Panc1 (cell line): ENCODE data around the gene SSH2. TPM values are rescaled to one million over a fixed set of nuclear protein-coding genes. Genes with fewer than 3 reads are reported as not detected.

Experiments used
- ATAC-seq: fragments of 200-7000 bp; cut with Tn5 transposase; 2 replicates; pipeline ENCODE4 v1.9.1; 2020; ENCODE audit warnings: mild to moderate bottlenecking, moderate library complexity
- BruUV-seq: library from RNA; stranded (reverse); fragments of 400-500 nt; replicated peaks from 2 replicates; lab custom pipeline; 2021; lab: Mats Ljungman, UMichigan
- CTCF ChIA-PET: fragments of 300-600 bp; sonication (Branson Sonifier 250); formaldehyde crosslinking; loops from one replicate; lab custom pipeline; 2022; ENCODE audit warnings: antibody characterized with exemption; lab: Charles Lee
- POLR2A ChIA-PET: fragments of 300-600 bp; sonication (Branson Sonifier 250); formaldehyde crosslinking; loops from one replicate; lab custom pipeline; 2022; ENCODE audit warnings: antibody characterized with exemption; lab: Charles Lee
- DNase-seq: peaks from one replicate; pipeline ENCODE4 v3.0.0-alpha.2; 2010; ENCODE audit warnings: low read depth, low spot score
- H3K27ac ChIP-seq: 2 replicates; pipeline ENCODE4 v1.5.1; 2011; ENCODE audit warnings: mild to moderate bottlenecking, low read length, inconsistent platforms
- H3K27me3 ChIP-seq: fragments of 200-500 bp; sonication (Bioruptor generic); 2 replicates; pipeline ENCODE4 v1.6.0; 2014; ENCODE audit warnings: low read length, inconsistent platforms; ENCODE audit not compliant: control insufficient read depth, insufficient read depth
- H3K36me3 ChIP-seq: fragments of 200-500 bp; sonication (Bioruptor generic); 2 replicates; pipeline ENCODE4 v1.5.1; 2014; ENCODE audit warnings: inconsistent platforms, mild to moderate bottlenecking, low read length, moderate library complexity; ENCODE audit not compliant: control insufficient read depth, insufficient read depth
- H3K4me1 ChIP-seq: 2 replicates; pipeline ENCODE4 v1.5.1; 2011; ENCODE audit warnings: inconsistent platforms, mild to moderate bottlenecking, low read length, moderate library complexity; ENCODE audit not compliant: control insufficient read depth, insufficient read depth
- H3K4me3 ChIP-seq, 2 experiments: 2 replicates each; pipeline ENCODE4 v1.5.1; 2011 to 2012; ENCODE audit warnings: low read depth in 2 of 2, low read length in 2 of 2, mild to moderate bottlenecking in 2 of 2, inconsistent platforms in 1 of 2, moderate library complexity in 1 of 2
- H3K9me3 ChIP-seq: fragments of 200-500 bp; sonication (Bioruptor generic); 2 replicates; pipeline ENCODE4 v1.5.1; 2014; ENCODE audit warnings: low read depth, mild to moderate bottlenecking, inconsistent platforms, low read length, moderate library complexity; ENCODE audit not compliant: control insufficient read depth, insufficient read depth
- CTCF ChIP-seq: fragments of 450-650 bp; IDR thresholded peaks from 2 replicates; pipeline ENCODE4 v1.5.1; 2017; ENCODE audit warnings: mild to moderate bottlenecking
- POLR2AphosphoS5 ChIP-seq: IDR thresholded peaks from 2 replicates; pipeline ENCODE4 v1.6.1; 2012; ENCODE audit warnings: mild to moderate bottlenecking, low read depth, low read length, moderate library complexity
- SIN3A ChIP-seq: IDR thresholded peaks from 2 replicates; pipeline ENCODE4 v1.6.1; 2012; ENCODE audit warnings: low read depth, mild to moderate bottlenecking, low read length, moderate library complexity, borderline replicate concordance; ENCODE audit not compliant: insufficient read depth
- TCF7L2 ChIP-seq: IDR thresholded peaks from 2 replicates; pipeline ENCODE4 v1.6.1; 2011; ENCODE audit warnings: mild to moderate bottlenecking, low read depth, low read length, inconsistent platforms
- in situ Hi-C: cut with HindIII; loops from 2 replicates; pipeline ENCODE4 v1.10.0; 2016; ENCODE audit warnings: low sequenced_read_pairs, low pct_unique_long_range_greater_than_20kb
- intact Hi-C: fragments of 100-400 bp; cut with micrococcal nuclease; formaldehyde crosslinking; loops from one replicate; pipeline ENCODE4 v1.10.0; 2022; ENCODE audit not compliant: unreplicated experiment
- total RNA-seq: library from RNA; stranded (reverse); gene quantifications from one replicate; pipeline ENCODE4 v1.2.1, GENCODE V29; 2021; ENCODE audit not compliant: unreplicated experiment
- TF ChIP-seq, protein P1 (sequence below), 2 experiments: IDR thresholded peaks; 2 replicates each; pipeline ENCODE4 v1.6.1; 2011 to 2012; ENCODE audit warnings: low read depth in 2 of 2, control low read depth in 1 of 2, low read length in 1 of 2, mild to moderate bottlenecking in 1 of 2, moderate library complexity in 1 of 2; ENCODE audit not compliant: insufficient read depth in 1 of 2

Gene SSH2
- total RNA-seq, 1 experiment from 2014 or later, result 30.6 TPM

DNA sequence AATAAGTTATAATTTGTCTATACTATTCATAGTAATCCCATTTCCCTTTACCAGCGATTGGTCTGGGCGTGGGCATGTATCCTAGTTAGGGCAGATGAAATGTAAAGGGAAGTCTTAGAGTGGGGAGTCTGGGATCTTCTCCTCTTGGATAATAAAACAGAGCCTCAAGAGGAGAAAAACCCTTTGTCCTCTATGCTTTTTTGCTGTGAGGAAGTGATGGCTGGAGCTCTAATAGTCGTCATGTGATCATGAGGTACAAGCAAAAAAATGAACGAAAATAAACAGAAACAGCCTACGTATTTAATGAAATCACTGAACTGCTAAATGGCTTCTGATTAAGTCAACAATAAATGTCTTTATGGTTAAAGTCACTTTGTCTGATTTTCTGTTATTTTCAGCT is 38.2 kb upstream of the SSH2 start:
- DNase-seq, result no peak
- no peak for ATAC-seq
- CTCF ChIA-PET, result no interaction called here

DNA sequence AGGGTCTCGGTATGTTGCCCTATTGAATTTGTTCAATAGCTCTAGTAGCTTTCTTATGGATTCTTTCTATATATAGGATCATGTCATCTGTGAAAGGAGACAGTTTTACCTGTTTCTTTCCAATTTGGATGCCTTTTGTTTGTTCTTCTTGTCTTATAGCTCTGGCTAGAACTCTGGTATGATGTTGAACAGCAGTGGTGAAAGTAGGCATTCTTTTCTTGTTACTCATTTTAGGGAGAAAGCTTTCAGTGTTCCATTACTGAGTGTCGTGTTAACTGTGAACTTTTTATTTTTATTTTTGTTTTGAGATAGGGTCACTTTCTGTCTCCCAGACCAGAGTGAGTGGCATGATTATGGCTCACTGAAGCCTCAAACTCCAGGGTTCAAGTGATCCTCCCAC is 32.6 kb upstream of the SSH2 start:
- no peaks in the 10 kb centered on the region for H3K27me3 ChIP-seq
- H3K36me3 ChIP-seq, result no peaks in the 10 kb centered on the region
- ATAC-seq (no peak), DNase-seq (no peak)
- no peaks in the 10 kb centered on the region for H3K4me1 ChIP-seq
- CTCF ChIA-PET, result interaction anchor here (0.6 to 1.2 kb wide), 2 partner anchors 183 to 212 kb away, joined by 3 to 5 read pairs; no protein-coding TSS in a partner anchor
- TF ChIP-seq CTCF (no peak), SIN3A (no peak), TCF7L2 (no peak), POLR2AphosphoS5 (no peak)
- TF ChIP-seq, protein P1, sequence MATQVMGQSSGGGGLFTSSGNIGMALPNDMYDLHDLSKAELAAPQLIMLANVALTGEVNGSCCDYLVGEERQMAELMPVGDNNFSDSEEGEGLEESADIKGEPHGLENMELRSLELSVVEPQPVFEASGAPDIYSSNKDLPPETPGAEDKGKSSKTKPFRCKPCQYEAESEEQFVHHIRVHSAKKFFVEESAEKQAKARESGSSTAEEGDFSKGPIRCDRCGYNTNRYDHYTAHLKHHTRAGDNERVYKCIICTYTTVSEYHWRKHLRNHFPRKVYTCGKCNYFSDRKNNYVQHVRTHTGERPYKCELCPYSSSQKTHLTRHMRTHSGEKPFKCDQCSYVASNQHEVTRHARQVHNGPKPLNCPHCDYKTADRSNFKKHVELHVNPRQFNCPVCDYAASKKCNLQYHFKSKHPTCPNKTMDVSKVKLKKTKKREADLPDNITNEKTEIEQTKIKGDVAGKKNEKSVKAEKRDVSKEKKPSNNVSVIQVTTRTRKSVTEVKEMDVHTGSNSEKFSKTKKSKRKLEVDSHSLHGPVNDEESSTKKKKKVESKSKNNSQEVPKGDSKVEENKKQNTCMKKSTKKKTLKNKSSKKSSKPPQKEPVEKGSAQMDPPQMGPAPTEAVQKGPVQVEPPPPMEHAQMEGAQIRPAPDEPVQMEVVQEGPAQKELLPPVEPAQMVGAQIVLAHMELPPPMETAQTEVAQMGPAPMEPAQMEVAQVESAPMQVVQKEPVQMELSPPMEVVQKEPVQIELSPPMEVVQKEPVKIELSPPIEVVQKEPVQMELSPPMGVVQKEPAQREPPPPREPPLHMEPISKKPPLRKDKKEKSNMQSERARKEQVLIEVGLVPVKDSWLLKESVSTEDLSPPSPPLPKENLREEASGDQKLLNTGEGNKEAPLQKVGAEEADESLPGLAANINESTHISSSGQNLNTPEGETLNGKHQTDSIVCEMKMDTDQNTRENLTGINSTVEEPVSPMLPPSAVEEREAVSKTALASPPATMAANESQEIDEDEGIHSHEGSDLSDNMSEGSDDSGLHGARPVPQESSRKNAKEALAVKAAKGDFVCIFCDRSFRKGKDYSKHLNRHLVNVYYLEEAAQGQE (IDR thresholded peaks at IDR 0.05; ENCODE audit: insufficient read depth in 1 of 2, low read depth in 2 of 2, low read length in 1 of 2), result no peak
- no peak overlapping the region for H3K27ac ChIP-seq
- no peak overlapping the region for H3K4me3 ChIP-seq
- POLR2A ChIA-PET, result interaction anchor here (0.6 kb wide), 1 partner anchor 136 kb away, joined by 4 read pairs; no protein-coding TSS in a partner anchor
- no TSS peak for BruUV-seq
- in situ Hi-C loops (no loop called here), intact Hi-C loops (no loop called here)
- H3K9me3 ChIP-seq, result no peaks in the 10 kb centered on the region

More for the DNA sequence above, 38.2 kb upstream of the SSH2 start:
- intact Hi-C loops (no loop called here), in situ Hi-C loops (no loop called here)
- Histone ChIP-seq H3K4me3 (no peak overlapping the region), H3K27ac (no peak overlapping the region), H3K4me1 (no peaks in the 10 kb centered on the region), H3K36me3 (no peaks in the 10 kb centered on the region), H3K27me3 (no peaks in the 10 kb centered on the region), H3K9me3 (no peaks in the 10 kb centered on the region)
- BruUV-seq, result no TSS peak
- TF ChIP-seq SIN3A (no peak), POLR2AphosphoS5 (no peak), CTCF (no peak), TCF7L2 (no peak)
- TF ChIP-seq, protein P1 (IDR thresholded peaks at IDR 0.05; ENCODE audit: insufficient read depth in 1 of 2, low read depth in 2 of 2, low read length in 1 of 2), result no peak
- POLR2A ChIA-PET, result no interaction called here
